Choroid plexus epithelial cell (primary cell): ENCODE results near the gene KCNK3.

Experiments used
- DNase-seq: peaks from one replicate; pipeline ENCODE4 v3.0.0-alpha.2; 2010; ENCODE audit warnings: low read depth
- H3K4me3 ChIP-seq: 2 replicates; pipeline ENCODE4 v1.5.1; 2011; ENCODE audit warnings: low read depth, mild to moderate bottlenecking, control low read depth, low read length, moderate library complexity
- TF ChIP-seq, protein P1 (sequence below): conservative IDR thresholded peaks from 2 replicates; pipeline ENCODE4 v1.5.1; 2011; ENCODE audit warnings: low read depth, mild to moderate bottlenecking, control low read depth, inconsistent platforms, low read length, moderate library complexity

KCNK3 gene

DNA sequence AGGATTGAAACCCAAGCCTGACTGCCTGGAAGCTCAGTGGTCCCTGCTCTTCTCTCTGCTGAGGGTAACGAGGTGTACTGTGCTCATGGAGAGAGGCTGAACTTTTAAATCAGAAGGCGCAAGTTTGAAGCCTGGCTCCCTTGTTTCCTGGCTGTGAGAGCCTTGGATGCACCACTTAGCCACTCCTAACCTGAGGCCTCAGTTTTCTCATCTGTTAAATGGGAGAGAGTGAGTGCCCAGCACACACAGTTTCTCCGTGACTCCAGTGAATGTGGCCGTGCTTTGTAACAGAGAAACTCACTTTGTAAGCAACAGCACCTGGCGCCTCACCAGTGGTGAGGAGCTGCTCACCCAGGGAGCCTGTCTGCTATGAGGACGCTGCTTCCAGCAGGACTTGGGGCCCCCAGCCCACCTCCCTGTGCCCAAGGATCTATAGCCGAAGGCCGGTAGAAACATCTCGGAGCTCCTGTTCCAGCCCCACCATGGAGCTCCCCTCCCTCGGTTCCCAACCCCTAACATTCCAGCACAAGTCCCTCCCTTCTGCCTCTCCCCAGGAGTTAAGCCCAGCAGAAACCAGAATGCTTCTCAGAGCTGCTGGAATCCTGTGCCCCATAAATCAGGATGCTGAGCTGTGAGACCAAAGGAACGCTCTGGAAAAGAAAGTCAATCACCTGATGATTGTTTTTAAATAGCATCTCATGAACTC lies 20.3 kb upstream of the KCNK3 start:
- no peak overlapping the region for H3K4me3 ChIP-seq
- TF ChIP-seq, protein P1, sequence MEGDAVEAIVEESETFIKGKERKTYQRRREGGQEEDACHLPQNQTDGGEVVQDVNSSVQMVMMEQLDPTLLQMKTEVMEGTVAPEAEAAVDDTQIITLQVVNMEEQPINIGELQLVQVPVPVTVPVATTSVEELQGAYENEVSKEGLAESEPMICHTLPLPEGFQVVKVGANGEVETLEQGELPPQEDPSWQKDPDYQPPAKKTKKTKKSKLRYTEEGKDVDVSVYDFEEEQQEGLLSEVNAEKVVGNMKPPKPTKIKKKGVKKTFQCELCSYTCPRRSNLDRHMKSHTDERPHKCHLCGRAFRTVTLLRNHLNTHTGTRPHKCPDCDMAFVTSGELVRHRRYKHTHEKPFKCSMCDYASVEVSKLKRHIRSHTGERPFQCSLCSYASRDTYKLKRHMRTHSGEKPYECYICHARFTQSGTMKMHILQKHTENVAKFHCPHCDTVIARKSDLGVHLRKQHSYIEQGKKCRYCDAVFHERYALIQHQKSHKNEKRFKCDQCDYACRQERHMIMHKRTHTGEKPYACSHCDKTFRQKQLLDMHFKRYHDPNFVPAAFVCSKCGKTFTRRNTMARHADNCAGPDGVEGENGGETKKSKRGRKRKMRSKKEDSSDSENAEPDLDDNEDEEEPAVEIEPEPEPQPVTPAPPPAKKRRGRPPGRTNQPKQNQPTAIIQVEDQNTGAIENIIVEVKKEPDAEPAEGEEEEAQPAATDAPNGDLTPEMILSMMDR = no peak
- DNase-seq = no peak

DNA sequence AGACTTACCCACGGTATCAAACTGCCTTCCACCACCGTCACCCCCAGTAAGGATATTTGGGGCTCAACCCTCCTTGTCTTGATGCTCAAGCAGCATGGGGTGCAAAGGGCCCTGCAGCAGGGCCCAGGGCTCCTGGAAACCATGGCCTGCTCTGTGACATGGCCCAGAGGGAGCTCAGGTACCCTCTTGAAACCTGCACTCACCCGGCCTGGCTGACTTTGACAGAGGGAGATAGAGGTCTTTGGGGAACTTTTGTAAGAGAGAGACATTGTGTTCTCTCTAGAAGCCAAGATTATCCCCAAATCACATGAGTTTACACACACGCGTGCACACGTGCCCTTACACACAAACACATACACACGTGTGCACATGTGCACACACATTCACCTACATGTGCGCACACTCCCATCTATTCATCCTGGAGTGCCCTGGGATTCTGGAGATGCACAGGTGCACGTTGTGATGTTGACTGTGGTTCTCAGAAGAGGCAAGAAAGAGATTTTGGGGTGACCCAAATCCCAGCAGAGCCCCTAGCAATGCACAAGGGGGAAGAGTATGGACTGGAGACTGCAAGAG lies 19.6 kb upstream of the KCNK3 start:
- H3K4me3 ChIP-seq = no peak overlapping the region
- no peak for DNase-seq
- TF ChIP-seq, protein P1 = no peak

DNA sequence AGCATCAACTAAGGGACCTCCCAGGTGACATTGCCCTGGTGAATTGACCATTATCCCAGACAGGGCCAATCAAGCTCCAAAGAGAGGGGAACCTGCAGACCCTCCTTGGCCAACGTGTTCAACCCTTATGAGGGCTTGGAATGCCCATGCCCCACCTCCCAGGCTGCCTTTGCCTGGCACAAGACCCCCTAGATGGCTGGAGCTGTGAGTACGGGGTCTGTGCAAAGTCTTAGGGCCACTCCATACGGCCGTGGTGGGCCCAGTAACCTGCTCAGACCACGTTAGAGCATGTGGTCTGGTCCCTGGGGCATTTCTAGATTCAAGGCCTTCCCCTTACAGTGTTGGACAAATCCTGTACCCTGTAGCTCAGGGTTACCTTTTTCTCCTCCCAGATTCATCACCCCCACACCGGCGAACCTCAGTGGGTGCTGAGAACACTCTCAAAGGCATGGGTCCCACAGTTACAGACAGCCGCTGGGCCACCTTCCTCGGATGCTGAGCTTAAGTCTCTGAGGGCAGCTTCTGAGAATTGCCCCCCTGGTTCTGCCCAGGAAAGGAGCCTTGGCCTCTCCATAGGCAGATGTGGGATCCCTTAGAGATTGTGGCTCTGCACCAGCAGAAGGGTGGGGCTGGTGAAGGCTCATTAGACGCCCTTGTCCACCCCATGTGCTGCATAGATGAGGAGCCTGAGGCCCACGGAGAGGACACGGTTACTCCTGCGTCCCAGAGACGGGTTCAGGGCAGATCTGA lies 18.3 kb upstream of the KCNK3 start:
- TF ChIP-seq, protein P1 = no peak
- DNase-seq = no peak

DNA sequence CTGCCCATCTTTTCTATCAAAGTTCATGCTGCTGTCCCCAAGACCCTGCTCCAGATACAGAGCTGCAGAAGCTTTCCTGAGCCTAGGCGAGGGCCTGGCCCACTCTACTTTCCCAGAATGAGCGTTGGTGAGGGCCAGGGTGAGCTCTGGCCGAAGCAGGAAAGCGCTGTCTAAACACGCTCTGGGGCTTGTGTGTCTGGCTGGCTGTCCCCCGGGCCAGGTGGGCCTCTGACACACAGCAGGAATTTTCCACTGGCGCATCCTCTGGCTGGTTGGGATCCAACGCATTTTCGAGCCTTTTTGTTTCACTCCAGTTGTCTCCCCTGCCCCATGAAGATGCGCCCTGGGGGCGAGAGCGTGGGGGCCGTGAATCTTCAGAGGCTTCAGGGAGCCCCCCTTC lies 17.8 kb upstream of the KCNK3 start:
- H3K4me3 ChIP-seq = no peak overlapping the region
- DNase-seq = no peak
- TF ChIP-seq, protein P1 = no peak

More for the DNA sequence above, 18.3 kb upstream of the KCNK3 start:
- H3K4me3 ChIP-seq = no peak overlapping the region

DNA sequence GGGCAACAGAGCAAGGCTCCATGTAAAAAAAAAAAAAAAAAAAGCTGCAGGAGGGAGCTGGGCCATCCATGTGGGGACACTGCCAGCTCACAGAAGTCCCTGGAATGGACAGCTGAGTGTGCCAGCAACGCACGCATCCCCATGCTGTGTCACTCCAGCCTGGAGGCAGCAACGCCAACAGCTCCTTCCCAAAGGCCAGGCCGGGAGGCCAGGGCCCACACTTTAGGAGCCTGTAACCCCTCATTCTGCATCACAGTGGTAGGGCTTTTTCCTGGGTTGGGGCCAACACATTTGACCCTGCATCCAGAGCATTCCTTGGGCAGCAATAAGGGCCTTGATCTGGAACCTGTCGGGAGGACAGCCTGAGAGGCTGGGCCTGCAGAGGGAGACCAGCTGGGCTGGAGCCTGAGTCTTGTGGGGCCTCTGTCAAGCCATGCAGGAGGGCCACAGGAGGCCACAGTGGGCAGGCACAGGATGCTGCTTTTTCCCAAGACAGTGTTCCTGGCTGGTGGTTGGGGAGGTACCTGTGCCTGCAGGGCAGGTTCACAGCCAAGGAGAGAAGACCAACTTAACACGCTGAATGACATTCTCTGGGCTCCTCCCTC lies 16.8 kb upstream of the KCNK3 start:
- TF ChIP-seq, protein P1 = no peak
- no peak for DNase-seq
- H3K4me3 ChIP-seq = no peak overlapping the region

DNA sequence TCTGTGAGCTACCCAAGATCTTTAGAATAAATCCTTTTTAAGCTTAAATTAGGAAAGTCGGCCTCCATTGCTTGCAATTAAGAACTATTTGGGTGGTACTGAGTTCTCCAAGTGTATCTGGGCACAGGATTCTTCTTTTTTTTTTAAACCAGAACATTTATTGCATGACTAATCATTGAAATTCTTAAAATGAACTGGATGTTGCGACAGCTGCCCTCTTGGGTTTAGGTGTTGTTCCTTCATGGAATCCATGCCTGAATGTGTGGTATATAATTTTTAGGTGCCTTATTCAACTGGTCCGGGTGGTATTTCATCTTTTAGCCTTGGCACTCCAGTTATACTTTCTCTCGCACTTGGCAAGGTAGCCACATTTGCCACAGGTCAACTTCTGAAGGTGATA lies 14.5 kb upstream of the KCNK3 start:
- no peak for DNase-seq
- TF ChIP-seq, protein P1 = no peak
- no peak overlapping the region for H3K4me3 ChIP-seq
